HCT116 (cell line): Measurements from ENCODE around the gene VARS1. TPM values are rescaled to one million over a fixed set of nuclear protein-coding genes. Genes with fewer than 3 reads are reported as not detected.
A peak's percentile ranks its signal among the peaks of the same experiment; 100 is the strongest.

Experiments used
- ATAC-seq: fragments of 200-7000 bp; cut with Tn5 transposase; 2 replicates; pipeline ENCODE4 v1.9.1; 2020; ENCODE audit warnings: mild to moderate bottlenecking, moderate library complexity
- BruUV-seq: library from RNA; stranded (reverse); fragments of 400-500 nt; replicated peaks from 2 replicates; lab custom pipeline; 2021; lab: Mats Ljungman, UMichigan
- CTCF ChIA-PET: fragments of 300-600 bp; sonication (Branson Sonifier 250); formaldehyde crosslinking; loops from one replicate; lab custom pipeline; 2021; ENCODE audit warnings: antibody characterized with exemption; lab: Charles Lee
- POLR2A ChIA-PET: fragments of 300-600, 350-600 bp; sonication (Branson Sonifier 250); formaldehyde crosslinking; loops from one replicate; lab custom pipeline; 2021; ENCODE audit warnings: antibody characterized with exemption; lab: Charles Lee
- RAD21 ChIA-PET, 2 experiments: fragments of 300-600 bp; sonication (Branson Sonifier 250); formaldehyde crosslinking; loops; one replicate each; lab custom pipeline; 2023; ENCODE audit warnings: low total read pairs in 2 of 2; ENCODE audit not compliant: uncharacterized antibody in 2 of 2, unreplicated experiment in 2 of 2, low non-redundant PET in 1 of 2; lab: Charles Lee
- DNase-seq: peaks from one replicate; pipeline ENCODE4 v3.0.0-alpha.2; 2010; ENCODE audit warnings: low read depth, low spot score
- H2AFZ ChIP-seq: fragments of 200-600 bp; shearing (Covaris generic), sonication (generic); 2 replicates; pipeline ENCODE4 v1.6.1; 2017; ENCODE audit warnings: low read depth, mixed run types, mixed read lengths, antibody characterized with exemption, low read length; ENCODE audit not compliant: poor library complexity, severe bottlenecking
- H3K27ac ChIP-seq: 2 replicates; pipeline ENCODE4 v1.5.1; 2012; ENCODE audit warnings: low read depth, low read length
- H3K27me3 ChIP-seq: fragments of 200-600 bp; sonication (generic); 2 replicates; pipeline ENCODE4 v1.6.1; 2016; ENCODE audit warnings: mixed run types, low read length, mixed read lengths; ENCODE audit not compliant: insufficient read depth
- H3K36me3 ChIP-seq, 2 experiments: fragments of 200-500 bp in 1 of 2; fragments of 200-600 bp in 1 of 2; sonication (Bioruptor generic) in 1 of 2; sonication (generic) in 1 of 2; 2 replicates each; pipeline versions ENCODE4 v1.5.1 to v1.6.1; 2014 to 2016; ENCODE audit warnings: low read length in 2 of 2, inconsistent platforms in 1 of 2, mixed read lengths in 1 of 2, mixed run types in 1 of 2; ENCODE audit not compliant: insufficient read depth in 2 of 2, control insufficient read depth in 1 of 2
- H3K4me1 ChIP-seq, 2 experiments: fragments of 200-600 bp in 1 of 2; sonication (generic) in 1 of 2; 2 replicates each; pipeline versions ENCODE4 v1.5.1 to v1.6.1; 2012 to 2017; ENCODE audit warnings: low read length in 2 of 2, inconsistent platforms in 1 of 2, mild to moderate bottlenecking in 1 of 2, mixed read lengths in 1 of 2, mixed run types in 1 of 2, moderate library complexity in 1 of 2; ENCODE audit not compliant: insufficient read depth in 2 of 2, control insufficient read depth in 1 of 2
- H3K4me2 ChIP-seq: fragments of 200-600 bp; sonication (generic); 2 replicates; pipeline ENCODE4 v1.6.1; 2017; ENCODE audit warnings: mixed run types, low read length, mixed read lengths
- H3K4me3 ChIP-seq, 2 experiments: fragments of 200-600 bp in 1 of 2; sonication (generic) in 1 of 2; replicated peaks in 1 of 2; 2 replicates each; pipeline ENCODE4 v1.5.1; 2011 to 2016; ENCODE audit warnings: low read length in 2 of 2, control low read depth in 1 of 2, low read depth in 1 of 2, mild to moderate bottlenecking in 1 of 2, mixed read lengths in 1 of 2, mixed run types in 1 of 2
- H3K79me2 ChIP-seq: fragments of 200-600 bp; sonication (generic); 2 replicates; pipeline ENCODE4 v1.6.1; 2017; ENCODE audit warnings: mild to moderate bottlenecking, mixed run types, low read length, moderate library complexity, mixed read lengths; ENCODE audit not compliant: insufficient read depth
- H3K9ac ChIP-seq: fragments of 200-600 bp; sonication (generic); 2 replicates; pipeline ENCODE4 v1.6.1; 2016; ENCODE audit warnings: low read length, mixed read lengths
- H3K9me2 ChIP-seq: fragments of 200-600 bp; sonication (generic), shearing (Covaris generic); 2 replicates; pipeline ENCODE4 v1.6.1; 2017; ENCODE audit warnings: mixed run types, mild to moderate bottlenecking, moderate library complexity; ENCODE audit not compliant: insufficient read depth
- H3K9me3 ChIP-seq, 2 experiments: fragments of 200-500 bp in 1 of 2; fragments of 200-600 bp in 1 of 2; sonication (Bioruptor generic) in 1 of 2; sonication (generic) in 1 of 2; 2 replicates each; pipeline ENCODE4 v1.6.1; 2014 to 2017; ENCODE audit warnings: low read length in 2 of 2, mixed read lengths in 2 of 2, inconsistent platforms in 1 of 2, low read depth in 1 of 2, mild to moderate bottlenecking in 1 of 2, mixed run types in 1 of 2, moderate library complexity in 1 of 2; ENCODE audit not compliant: control insufficient read depth in 1 of 2, insufficient read depth in 1 of 2
- H4K20me1 ChIP-seq: fragments of 200-600 bp; sonication (generic), shearing (Covaris generic); 2 replicates; pipeline ENCODE4 v1.6.1; 2017; ENCODE audit warnings: mixed run types, mild to moderate bottlenecking, moderate library complexity; ENCODE audit not compliant: insufficient read depth
- CEBPB ChIP-seq: IDR thresholded peaks from 2 replicates; pipeline ENCODE4 v1.6.1; 2012; ENCODE audit warnings: low read depth
- EZH2 ChIP-seq: fragments of 200-600 bp; sonication (generic); IDR thresholded peaks from 2 replicates; pipeline ENCODE4 v1.6.1; 2017; ENCODE audit warnings: antibody characterized with exemption, mixed run types
- FOSL1 ChIP-seq: IDR thresholded peaks from 2 replicates; pipeline ENCODE4 v1.6.1; 2012; ENCODE audit warnings: low read depth
- JUND ChIP-seq: IDR thresholded peaks from 2 replicates; pipeline ENCODE4 v1.6.1; 2012
- POLR2AphosphoS5 ChIP-seq: IDR thresholded peaks from 2 replicates; pipeline ENCODE4 v1.6.1; 2011; ENCODE audit warnings: mild to moderate bottlenecking, low read depth, low read length, moderate library complexity
- SP1 ChIP-seq: IDR thresholded peaks from 2 replicates; pipeline ENCODE4 v1.6.1; 2012; ENCODE audit warnings: low read depth
- ZBTB33 ChIP-seq: IDR thresholded peaks from 2 replicates; pipeline ENCODE4 v1.6.1; 2011; ENCODE audit warnings: mild to moderate bottlenecking, low read length, moderate library complexity; ENCODE audit not compliant: insufficient replicate concordance; ENCODE audit errors: extremely low read depth
- ZFX ChIP-seq: fragments of 450-650 bp; IDR thresholded peaks from 2 replicates; pipeline ENCODE4 v1.6.1; 2017
- ZNF274 ChIP-seq: fragments of 200-500 bp; sonication (Bioruptor generic); IDR thresholded peaks from 2 replicates; pipeline ENCODE4 v1.6.1; 2014; ENCODE audit warnings: mild to moderate bottlenecking, low read depth, low read length, inconsistent platforms
- intact Hi-C: fragments of 100-400 bp; cut with micrococcal nuclease; formaldehyde crosslinking; loops from 2 replicates; pipeline ENCODE4 v1.10.0; 2022
- total RNA-seq: library from RNA; stranded (reverse); gene quantifications from one replicate; pipeline ENCODE4 v1.2.1, GENCODE V29; 2021; ENCODE audit not compliant: unreplicated experiment

Gene VARS1
- total RNA-seq, 1 experiment from 2014 or later: 254 TPM

GRCh38 chr6:31762356-31762755 lies 33.2 kb downstream of the VARS1 start, which contains the start of gene SAPCD1:
Gene SAPCD1 (plus strand): TSS chr6:31762656. CDS start chr6:31763055, 399 bp downstream.
- intact Hi-C loops: no loop called here
- DNase-seq: no peak
- Histone ChIP-seq H3K36me3 (peaks cover 3 to 34% of the 10 kb centered on the region in 2 experiments; a peak in 2 of 4 replicates), H3K9ac (no peak within 1 kb of the TSS), H3K27ac (peak within 1 kb of the TSS; percentile 1; the same call in 1 of the 2 replicates), H4K20me1 (no peaks in the 10 kb centered on the region), H3K9me3 (no peaks in the 10 kb centered on the region), H3K79me2 (no peaks in the 10 kb centered on the region), H3K27me3 (no peaks in the 10 kb centered on the region), H2AFZ (no peak within 1 kb of the TSS), H3K4me1 (peaks cover 7 to 18% of the 10 kb centered on the region in 2 experiments; a peak in 3 of 4 replicates)
- BruUV-seq: TSS peak; percentile 27
- POLR2A ChIA-PET: no interaction called here
- no peak for ATAC-seq
- no peak for TF ChIP-seq EZH2
- TF ChIP-seq ZNF274: no peak
- TF ChIP-seq POLR2AphosphoS5: no peak
- TF ChIP-seq ZBTB33: no peak
- no peak for TF ChIP-seq FOSL1
- no peak for TF ChIP-seq ZFX
- TF ChIP-seq JUND: no peak
- TF ChIP-seq, all 23 proteins: peak for 0
- H3K9me2 ChIP-seq: no peaks in the 10 kb centered on the region
- ChIA-PET RAD21 (no interaction called here), CTCF (interaction anchor here (1.4 kb wide), 1 partner anchor 8 kb away, joined by 6 read pairs; no protein-coding TSS in a partner anchor)
- H3K4me3 ChIP-seq: no peak within 1 kb of the TSS
- peak within 1 kb of the TSS; percentile 39 for H3K4me2 ChIP-seq

GRCh38 chr6:31761343-31761742 lies 34.2 kb downstream of the VARS1 start:
- H3K27ac ChIP-seq: no peak overlapping the region
- CTCF ChIA-PET: interaction anchor here (1.4 kb wide), 1 partner anchor 9 kb away, joined by 6 read pairs; no protein-coding TSS in a partner anchor
- no peaks in the 10 kb centered on the region for H3K9me3 ChIP-seq
- peaks cover 7 to 18% of the 10 kb centered on the region in 2 experiments; a peak in 3 of 4 replicates for H3K4me1 ChIP-seq
- intact Hi-C loops: no loop called here
- no peaks in the 10 kb centered on the region for H3K79me2 ChIP-seq
- H3K36me3 ChIP-seq: peaks cover 3 to 34% of the 10 kb centered on the region in 2 experiments; a peak in 2 of 4 replicates
- H2AFZ ChIP-seq: no peak overlapping the region
- ATAC-seq (no peak), DNase-seq (no peak)
- H3K9me2 ChIP-seq: no peaks in the 10 kb centered on the region
- POLR2A ChIA-PET: no interaction called here
- H3K4me2 ChIP-seq: no peak overlapping the region
- RAD21 ChIA-PET: no interaction called here
- TF ChIP-seq CEBPB (no peak), SP1 (no peak)
- H4K20me1 ChIP-seq: no peaks in the 10 kb centered on the region
- H3K4me3 ChIP-seq: no peak overlapping the region
- BruUV-seq: no TSS peak
- H3K27me3 ChIP-seq: no peaks in the 10 kb centered on the region
- no peak overlapping the region for H3K9ac ChIP-seq
